Measurements from ENCODE around the gene SLC2A1. TPM values are rescaled to one million over a fixed set of nuclear protein-coding genes. Genes with fewer than 3 reads are reported as not detected.

SLC2A1 gene
- total and polyA plus RNA-seq, 9 of the 15 experiments (the other 6 are each of a cell fraction or from before 2014, with no cell fraction given): 12.6 to 153 (median 48.0) TPM

Small RNA genes lying within 50 kb of the gene (small RNA-seq; reads per million reads assigned to genes)
- not detected for gene RNU6-880P

Other genes with a start within 250 kb of the SLC2A1 start
Only the 7 nearest of the 9 such genes appear.
- 45.7 and 55.3 TPM in 2 replicates for gene P3H1, start 191.8 kb downstream of the SLC2A1 start, total RNA-seq (2014; rRNA removed)
- gene P3H1, start 191.8 kb downstream of the SLC2A1 start, total RNA-seq (2014; rRNA removed; fragmentation: Illumina TruSeq; extraction: Trizol): 22.5 and 26.1 TPM in 2 replicates
- 39.2 and 40.8 TPM in 2 replicates for gene P3H1, start 191.8 kb downstream of the SLC2A1 start, total RNA-seq (2015; rRNA removed; fragmentation: Illumina TruSeq; extraction: Trizol)
- 79.5 and 81.7 TPM in 2 replicates for gene P3H1, start 191.8 kb downstream of the SLC2A1 start, total RNA-seq (2021)
- 60.9 and 92.0 TPM in 2 replicates for gene P3H1, start 191.8 kb downstream of the SLC2A1 start, polyA plus RNA-seq (2011; rRNA removed)
- gene P3H1, start 191.8 kb downstream of the SLC2A1 start, polyA plus RNA-seq (2014; fragmentation: Illumina TruSeq; extraction: Trizol): 52.1 and 55.8 TPM in 2 replicates
- gene P3H1, start 191.8 kb downstream of the SLC2A1 start, polyA plus RNA-seq (2014; fragmentation: Nextera tagmentation; extraction: Ambion mirVana): 1 to 10 TPM; 1.7 to 5.0 TPM
- 50.1 and 62.9 TPM in 2 replicates for gene P3H1, start 191.8 kb downstream of the SLC2A1 start, polyA plus RNA-seq (2014; rRNA removed)
- gene C1orf50, start 191.6 kb downstream of the SLC2A1 start, total RNA-seq (2014; rRNA removed): 3.5 and 5.7 TPM in 2 replicates
- 5.2 and 8.1 TPM in 2 replicates for gene C1orf50, start 191.6 kb downstream of the SLC2A1 start, total RNA-seq (2014; rRNA removed; fragmentation: Illumina TruSeq; extraction: Trizol)
- 5.3 and 5.9 TPM in 2 replicates for gene C1orf50, start 191.6 kb downstream of the SLC2A1 start, total RNA-seq (2015; rRNA removed; fragmentation: Illumina TruSeq; extraction: Trizol)
- 5.7 and 8.5 TPM in 2 replicates for gene C1orf50, start 191.6 kb downstream of the SLC2A1 start, total RNA-seq (2021)
- gene C1orf50, start 191.6 kb downstream of the SLC2A1 start, polyA plus RNA-seq (2011; rRNA removed): 12.5 and 13.9 TPM in 2 replicates
- 5.4 and 7.1 TPM in 2 replicates for gene C1orf50, start 191.6 kb downstream of the SLC2A1 start, polyA plus RNA-seq (2014; fragmentation: Illumina TruSeq; extraction: Trizol)
- gene C1orf50, start 191.6 kb downstream of the SLC2A1 start, polyA plus RNA-seq (2014; fragmentation: Nextera tagmentation; extraction: Ambion mirVana): 1 to 10 TPM in 1 of 2 experiments, under 1 TPM in 1; 0.55 to 1.8 TPM
- gene C1orf50, start 191.6 kb downstream of the SLC2A1 start, polyA plus RNA-seq (2014; rRNA removed): 3.4 and 3.5 TPM in 2 replicates
- gene TMEM269, start 173.9 kb downstream of the SLC2A1 start, total RNA-seq (2014; rRNA removed): 0.08 and 0.09 TPM in 2 replicates
- 0.18 and 0.22 TPM in 2 replicates for gene TMEM269, start 173.9 kb downstream of the SLC2A1 start, total RNA-seq (2014; rRNA removed; fragmentation: Illumina TruSeq; extraction: Trizol)
- 0.04 and 0.22 TPM in 2 replicates for gene TMEM269, start 173.9 kb downstream of the SLC2A1 start, total RNA-seq (2015; rRNA removed; fragmentation: Illumina TruSeq; extraction: Trizol)
- 0.27 and 0.34 TPM in 2 replicates for gene TMEM269, start 173.9 kb downstream of the SLC2A1 start, total RNA-seq (2021)
- gene TMEM269, start 173.9 kb downstream of the SLC2A1 start, polyA plus RNA-seq (2011; rRNA removed): 0.49 and 0.58 TPM in 2 replicates
- 0.21 and 0.27 TPM in 2 replicates for gene TMEM269, start 173.9 kb downstream of the SLC2A1 start, polyA plus RNA-seq (2014; fragmentation: Illumina TruSeq; extraction: Trizol)
- under 1 TPM; 0.18 to 0.21 TPM for gene TMEM269, start 173.9 kb downstream of the SLC2A1 start, polyA plus RNA-seq (2014; fragmentation: Nextera tagmentation; extraction: Ambion mirVana)
- 0.09 TPM in 2 replicates for gene TMEM269, start 173.9 kb downstream of the SLC2A1 start, polyA plus RNA-seq (2014; rRNA removed)
- gene ERMAP, start 141.7 kb downstream of the SLC2A1 start, total RNA-seq (2014; rRNA removed): 15.7 and 18.2 TPM in 2 replicates
- 23.7 and 25.0 TPM in 2 replicates for gene ERMAP, start 141.7 kb downstream of the SLC2A1 start, total RNA-seq (2014; rRNA removed; fragmentation: Illumina TruSeq; extraction: Trizol)
- 22.2 and 23.7 TPM in 2 replicates for gene ERMAP, start 141.7 kb downstream of the SLC2A1 start, total RNA-seq (2015; rRNA removed; fragmentation: Illumina TruSeq; extraction: Trizol)
- 20.5 and 22.5 TPM in 2 replicates for gene ERMAP, start 141.7 kb downstream of the SLC2A1 start, total RNA-seq (2021)
- gene ERMAP, start 141.7 kb downstream of the SLC2A1 start, polyA plus RNA-seq (2011; rRNA removed): 15.3 and 24.9 TPM in 2 replicates
- 25.3 and 31.4 TPM in 2 replicates for gene ERMAP, start 141.7 kb downstream of the SLC2A1 start, polyA plus RNA-seq (2014; fragmentation: Illumina TruSeq; extraction: Trizol)
- gene ERMAP, start 141.7 kb downstream of the SLC2A1 start, polyA plus RNA-seq (2014; fragmentation: Nextera tagmentation; extraction: Ambion mirVana): 10 to 100 TPM in 1 of 2 experiments, 1 to 10 TPM in 1; 8.0 to 12.9 TPM
- 16.6 and 20.3 TPM in 2 replicates for gene ERMAP, start 141.7 kb downstream of the SLC2A1 start, polyA plus RNA-seq (2014; rRNA removed)
- gene SVBP, start 141.5 kb downstream of the SLC2A1 start, total RNA-seq (2014; rRNA removed): 32.6 and 44.7 TPM in 2 replicates
- 46.5 and 48.3 TPM in 2 replicates for gene SVBP, start 141.5 kb downstream of the SLC2A1 start, total RNA-seq (2014; rRNA removed; fragmentation: Illumina TruSeq; extraction: Trizol)
- 41.1 and 44.5 TPM in 2 replicates for gene SVBP, start 141.5 kb downstream of the SLC2A1 start, total RNA-seq (2015; rRNA removed; fragmentation: Illumina TruSeq; extraction: Trizol)
- 31.7 and 36.0 TPM in 2 replicates for gene SVBP, start 141.5 kb downstream of the SLC2A1 start, total RNA-seq (2021)
- 42.8 and 49.4 TPM in 2 replicates for gene SVBP, start 141.5 kb downstream of the SLC2A1 start, polyA plus RNA-seq (2011; rRNA removed)
- 49.7 and 53.2 TPM in 2 replicates for gene SVBP, start 141.5 kb downstream of the SLC2A1 start, polyA plus RNA-seq (2014; fragmentation: Illumina TruSeq; extraction: Trizol)
- gene SVBP, start 141.5 kb downstream of the SLC2A1 start, polyA plus RNA-seq (2014; fragmentation: Nextera tagmentation; extraction: Ambion mirVana): 10 to 100 TPM; 37.9 TPM
- gene SVBP, start 141.5 kb downstream of the SLC2A1 start, polyA plus RNA-seq (2014; rRNA removed): 32.6 and 40.0 TPM in 2 replicates
- gene ZNF691, start 112.3 kb downstream of the SLC2A1 start, total RNA-seq (2014; rRNA removed): 14.8 and 17.4 TPM in 2 replicates
- 10.8 and 11.8 TPM in 2 replicates for gene ZNF691, start 112.3 kb downstream of the SLC2A1 start, total RNA-seq (2014; rRNA removed; fragmentation: Illumina TruSeq; extraction: Trizol)
- gene ZNF691, start 112.3 kb downstream of the SLC2A1 start, total RNA-seq (2015; rRNA removed; fragmentation: Illumina TruSeq; extraction: Trizol): 9.2 and 10.7 TPM in 2 replicates
- 11.7 and 15.2 TPM in 2 replicates for gene ZNF691, start 112.3 kb downstream of the SLC2A1 start, total RNA-seq (2021)
- gene ZNF691, start 112.3 kb downstream of the SLC2A1 start, polyA plus RNA-seq (2011; rRNA removed): 11.6 and 11.9 TPM in 2 replicates
- 19.0 and 21.6 TPM in 2 replicates for gene ZNF691, start 112.3 kb downstream of the SLC2A1 start, polyA plus RNA-seq (2014; fragmentation: Illumina TruSeq; extraction: Trizol)
- gene ZNF691, start 112.3 kb downstream of the SLC2A1 start, polyA plus RNA-seq (2014; fragmentation: Nextera tagmentation; extraction: Ambion mirVana): 10 to 100 TPM; 20.0 to 30.4 TPM
- 10.7 and 14.0 TPM in 2 replicates for gene ZNF691, start 112.3 kb downstream of the SLC2A1 start, polyA plus RNA-seq (2014; rRNA removed)
- gene EBNA1BP2, start 213.4 kb upstream of the SLC2A1 start, total RNA-seq (2014; rRNA removed): 300 and 314 TPM in 2 replicates
- gene EBNA1BP2, start 213.4 kb upstream of the SLC2A1 start, total RNA-seq (2014; rRNA removed; fragmentation: Illumina TruSeq; extraction: Trizol): 251 and 264 TPM in 2 replicates
- gene EBNA1BP2, start 213.4 kb upstream of the SLC2A1 start, total RNA-seq (2015; rRNA removed; fragmentation: Illumina TruSeq; extraction: Trizol): 262 and 268 TPM in 2 replicates
- 175 and 182 TPM in 2 replicates for gene EBNA1BP2, start 213.4 kb upstream of the SLC2A1 start, total RNA-seq (2021)
- 74.8 and 102 TPM in 2 replicates for gene EBNA1BP2, start 213.4 kb upstream of the SLC2A1 start, polyA plus RNA-seq (2011; rRNA removed)
- gene EBNA1BP2, start 213.4 kb upstream of the SLC2A1 start, polyA plus RNA-seq (2014; fragmentation: Illumina TruSeq; extraction: Trizol): 283 and 349 TPM in 2 replicates
- gene EBNA1BP2, start 213.4 kb upstream of the SLC2A1 start, polyA plus RNA-seq (2014; fragmentation: Nextera tagmentation; extraction: Ambion mirVana): 100 to 1,000 TPM in 1 of 2 experiments, 10 to 100 TPM in 1; 95.2 to 157 TPM
- gene EBNA1BP2, start 213.4 kb upstream of the SLC2A1 start, polyA plus RNA-seq (2014; rRNA removed): 249 and 275 TPM in 2 replicates